ENCODE data around the gene IFTAP. TPM values are rescaled to one million over a fixed set of nuclear protein-coding genes. Genes with fewer than 3 reads are reported as not detected.

IFTAP gene
- total RNA-seq, 1 donor from 2014 or later, result 41.1 TPM

- intact Hi-C loops (cut with DNase I), result no loop called here
Measured at GRCh38 chr11:36696550-36696949, 102.2 kb downstream of the IFTAP start.

DNA sequence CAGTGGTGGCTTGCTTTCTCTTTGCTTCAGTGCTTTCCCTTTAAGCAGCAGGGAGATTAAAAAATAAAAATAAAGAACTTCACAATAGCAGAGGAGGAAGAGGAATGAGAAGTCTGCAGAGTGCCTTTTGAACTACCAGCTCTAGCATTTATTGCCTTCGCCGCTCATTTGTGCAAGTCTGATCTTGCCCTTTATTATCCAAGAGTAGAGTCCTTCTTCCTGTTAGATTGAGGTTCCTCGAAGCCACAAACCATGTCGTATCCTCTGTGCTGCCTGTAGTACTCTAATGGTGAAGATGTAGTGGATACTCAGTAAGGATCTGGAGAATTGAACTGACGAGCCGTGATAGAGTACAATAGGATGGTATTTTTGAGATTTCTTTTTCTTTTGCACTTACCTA is 105.0 kb downstream of the IFTAP start:
- no peak for DNase-seq (ENCODE audit: low spot score)
- intact Hi-C loops (cut with DNase I), result no loop called here

More at GRCh38 chr11:36696550-36696949, 102.2 kb downstream of the IFTAP start:
- no peak for DNase-seq (ENCODE audit: low spot score)

GRCh38 chr11:36700246-36700645 is 105.9 kb downstream of the IFTAP start:
- intact Hi-C loops (cut with DNase I), result no loop called here

GRCh38 chr11:36702330-36703054 is 108.2 kb downstream of the IFTAP start:
- no peak for DNase-seq (ENCODE audit: low spot score)
- intact Hi-C loops (cut with DNase I), result loop anchor here (1.0 kb wide), 1 partner anchor 44 kb away; no protein-coding TSS in a partner anchor

More at GRCh38 chr11:36700246-36700645, 105.9 kb downstream of the IFTAP start:
- no peak for DNase-seq (ENCODE audit: low spot score)

DNA sequence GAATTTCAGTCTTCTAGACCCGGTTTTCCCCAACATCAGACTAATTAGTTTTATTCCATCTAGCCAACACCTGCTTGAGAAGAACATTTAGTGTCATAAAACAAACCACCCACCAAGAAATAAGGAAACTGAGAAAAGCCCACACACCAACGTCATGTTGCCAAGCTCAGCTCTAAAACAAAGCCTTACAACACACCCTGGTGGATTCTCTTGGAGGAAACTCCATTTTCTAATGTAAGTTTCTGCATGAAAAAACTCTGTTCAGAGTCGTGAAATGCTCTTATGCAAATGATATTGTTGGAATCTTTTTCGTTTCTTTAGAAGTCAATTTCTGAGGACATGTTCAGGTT is 108.7 kb downstream of the IFTAP start:
- intact Hi-C loops (cut with DNase I), result no loop called here
- DNase-seq (ENCODE audit: low spot score), result no peak

Other genes with a start within 250 kb of the IFTAP start
- gene TRAF6, start 84.2 kb upstream of the IFTAP start, total RNA-seq, result 17.8 TPM
- 1.2 TPM for gene RAG1, start 26.5 kb upstream of the IFTAP start, total RNA-seq
- gene RAG2, start 3.7 kb downstream of the IFTAP start, total RNA-seq, result not detected

Measured in cardiac septum (tissue), 1 donor.